Aortic smooth muscle cell (primary cell): ENCODE results near the gene SIKE1. TPM values are rescaled to one million over a fixed set of nuclear protein-coding genes. Genes with fewer than 3 reads are reported as not detected.

Experiments used
- total RNA-seq: library from RNA; depleted of rRNA; stranded (reverse); fragments of >200 nt; gene quantifications from 2 replicates; pipeline ENCODE4 v1.2.3, GENCODE V29; 2014

Gene SIKE1
- 63.1 and 63.5 TPM in 2 replicates for total RNA-seq

GRCh38 chr1:114780344-114781226 is at the start of gene SIKE1:
Gene SIKE1, minus strand, starts transcription at chr1:114780685. Its CDS starts 78 bp downstream, at chr1:114780607.

GRCh38 chr1:114757455-114758255 is 22.8 kb downstream of the SIKE1 start, which contains the start of gene CSDE1:
Gene CSDE1, minus strand, starts transcription at chr1:114757984. Its CDS starts 18,094 bp downstream, at chr1:114739890.

Other genes with a start within 250 kb of the SIKE1 start
- gene BCAS2, start 199.1 kb downstream of the SIKE1 start, total RNA-seq = 41.9 and 43.2 TPM in 2 replicates
- 2.4 and 2.6 TPM in 2 replicates for gene DENND2C, start 110.6 kb downstream of the SIKE1 start, total RNA-seq
- gene AMPD1, start 85.1 kb downstream of the SIKE1 start, total RNA-seq = not detected in 2 replicates
- 42.5 and 45.9 TPM in 2 replicates for gene NRAS, start 63.9 kb downstream of the SIKE1 start, total RNA-seq
- 967 TPM in 2 replicates for gene CSDE1, start 22.7 kb downstream of the SIKE1 start, total RNA-seq
- gene SYCP1, start 74.2 kb upstream of the SIKE1 start, total RNA-seq = not detected in 2 replicates
- not detected in 2 replicates for gene TSHB, start 249.1 kb upstream of the SIKE1 start, total RNA-seq